Stimulated activated CD4-positive, alpha-beta T cell treated with anti-CD3 and anti-CD28 coated beads, TNF-alpha, amount 100 ng/mL, for 1 hour (primary cell): ENCODE measurements around the gene CDC37.
A peak's percentile ranks its signal among the peaks of the same experiment; 100 is the strongest.
"Not testable (repeated sequence)": the region's sequence is repeated elsewhere in the genome, so short reads cannot be mapped to it uniquely, and the experiment has no call there.

Experiments used
- DNase-seq, 3 donors: peaks; one replicate each; pipeline ENCODE4 v3.0.0-alpha.2; 2020; ENCODE audit warnings: low read depth in 3 of 3, low spot score in 1 of 3

CDC37 gene

GRCh38 chr19:10395003-10395402 lies 8.3 kb downstream of the CDC37 start:
- no peak for DNase-seq

DNA sequence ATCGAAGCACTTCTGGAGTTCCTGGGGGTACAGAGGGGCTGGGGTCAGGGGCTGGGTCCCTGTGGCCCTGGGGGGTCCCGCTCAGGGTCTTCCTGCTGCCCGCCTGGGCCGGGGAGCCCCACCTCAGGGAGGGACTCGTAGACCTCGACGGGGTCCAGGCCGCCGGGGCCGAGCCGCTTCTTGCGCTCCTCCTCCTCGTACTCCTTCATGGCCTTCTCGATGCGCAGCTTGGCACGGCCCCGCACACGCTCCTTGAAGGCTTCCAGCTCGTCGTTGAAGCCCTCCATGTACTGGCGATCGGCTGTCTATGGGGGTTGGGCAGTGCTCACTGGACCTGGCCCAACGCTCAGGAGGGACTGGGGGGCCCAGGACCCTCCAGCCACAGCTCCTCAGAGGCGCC lies 10.2 kb downstream of the CDC37 start:
- DNase-seq = no peak

- DNase-seq = no peak
Measured at GRCh38 chr19:10392120-10392519, 11.2 kb downstream of the CDC37 start.

DNA sequence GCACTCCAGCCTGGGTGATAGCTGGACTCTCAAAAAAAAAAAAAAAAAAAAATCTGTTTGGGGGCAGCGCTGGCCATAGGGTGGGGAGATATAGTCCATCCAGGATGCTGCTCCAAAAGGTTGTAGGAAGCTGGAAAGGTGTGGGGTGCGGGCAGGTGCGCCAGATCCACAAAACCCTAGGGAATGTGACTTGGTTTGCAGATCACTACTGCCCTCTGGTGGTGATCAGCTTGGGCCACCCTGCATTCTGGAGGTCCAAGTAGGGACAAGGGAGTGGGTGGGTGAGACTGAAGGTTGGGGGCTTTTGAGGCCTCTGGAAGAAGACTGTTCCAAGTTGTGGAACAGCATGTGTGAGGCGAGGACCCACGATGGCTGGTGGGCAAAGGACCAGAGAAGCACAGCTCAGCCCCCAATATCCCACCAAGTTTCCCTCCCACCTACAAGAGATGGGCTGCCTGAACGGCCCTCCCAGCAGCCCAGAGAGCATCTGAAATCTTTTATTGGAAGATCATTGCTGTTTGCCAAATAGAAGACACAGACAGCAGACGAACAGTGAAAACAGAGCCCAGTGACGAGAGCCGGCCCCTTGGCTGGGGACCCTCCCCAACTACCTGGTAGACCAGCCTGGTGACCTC lies 12.6 kb downstream of the CDC37 start:
- DNase-seq = peak in 1 of 3 donors; percentile 44

DNA sequence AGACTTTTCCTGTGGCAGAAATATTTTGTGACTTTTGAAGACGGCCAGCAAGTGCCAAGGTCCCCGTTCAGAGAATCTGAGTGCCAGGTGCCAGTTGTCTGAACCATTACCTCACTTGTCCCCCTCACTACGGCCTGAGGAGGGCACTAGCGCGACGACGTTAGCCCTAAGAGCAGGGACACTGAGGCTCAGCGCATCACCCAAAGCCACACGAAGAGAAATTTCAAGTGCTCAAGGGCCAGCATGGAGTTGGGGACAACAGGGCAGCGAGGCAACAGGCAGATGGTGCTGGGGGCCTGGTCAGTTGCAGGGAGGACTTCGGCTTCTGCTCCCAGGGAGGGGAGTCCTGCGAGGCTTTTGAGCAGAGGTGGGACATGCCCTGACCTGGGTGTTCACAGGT lies 13.5 kb downstream of the CDC37 start:
- DNase-seq = no peak

DNA sequence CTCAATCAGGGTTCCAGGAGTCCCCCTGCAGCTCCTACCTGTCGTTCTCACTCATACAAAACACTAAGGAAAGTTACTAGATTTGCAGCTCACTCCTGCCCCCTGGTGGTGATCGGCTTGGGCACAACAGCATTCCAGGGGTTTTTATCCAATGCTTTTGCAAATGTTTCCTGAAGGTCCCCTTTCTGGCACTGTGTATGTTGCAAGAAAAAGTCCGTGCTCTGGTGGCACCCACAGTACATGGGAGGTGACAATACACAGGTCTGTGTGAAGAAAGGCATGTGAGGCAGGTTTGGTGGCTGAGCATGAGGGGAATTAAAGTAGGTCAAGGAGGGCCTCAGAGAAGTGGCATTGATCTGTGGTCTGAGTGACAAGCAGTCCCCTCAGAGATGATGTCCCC lies 14.4 kb downstream of the CDC37 start:
- peak; percentile 61 to 82 (median 72) for DNase-seq

GRCh38 chr19:10384580-10384979 lies 18.8 kb downstream of the CDC37 start:
- no peak for DNase-seq

- not testable (repeated sequence) for DNase-seq
Measured at GRCh38 chr19:10383223-10383499, 20.2 kb downstream of the CDC37 start.

GRCh38 chr19:10380313-10381102 lies 22.8 kb downstream of the CDC37 start, which contains the start of gene TYK2:
TYK2 (minus strand) TSS chr19:10380572; CDS start chr19:10378406, 2,166 bp downstream.
- DNase-seq = peak; percentile 90 to 97 (median 93)

- DNase-seq = no peak
Measured at GRCh38 chr19:10379880-10380312, 23.4 kb downstream of the CDC37 start.

DNA sequence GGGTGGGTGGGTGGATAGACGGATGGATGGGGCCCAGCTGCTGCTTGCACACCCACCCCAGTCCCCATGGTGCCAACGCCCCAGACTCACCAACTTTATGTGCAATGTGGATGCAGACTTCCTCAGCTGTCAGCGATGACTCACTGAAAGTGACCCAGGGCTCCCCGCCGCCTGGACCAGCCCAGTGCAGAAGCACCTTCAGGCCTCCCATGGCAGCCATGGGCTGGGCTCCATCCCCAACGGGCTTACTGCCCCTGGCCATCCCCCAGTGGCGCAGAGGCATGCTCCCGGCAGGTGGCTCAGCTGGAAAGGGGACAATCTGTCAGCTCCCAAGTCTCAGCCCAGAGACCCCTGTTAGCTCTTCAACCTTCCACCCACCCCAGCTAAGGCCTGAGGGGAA lies 25.2 kb downstream of the CDC37 start:
- no peak for DNase-seq

- not testable (repeated sequence) for DNase-seq
Measured at GRCh38 chr19:10377140-10377640, 26.2 kb downstream of the CDC37 start.

GRCh38 chr19:10374931-10375330 lies 28.4 kb downstream of the CDC37 start:
- no peak for DNase-seq

- no peak for DNase-seq
Measured at GRCh38 chr19:10372690-10373089, 30.7 kb downstream of the CDC37 start.

GRCh38 chr19:10368101-10368803 lies 35.1 kb downstream of the CDC37 start:
- DNase-seq = no peak

DNA sequence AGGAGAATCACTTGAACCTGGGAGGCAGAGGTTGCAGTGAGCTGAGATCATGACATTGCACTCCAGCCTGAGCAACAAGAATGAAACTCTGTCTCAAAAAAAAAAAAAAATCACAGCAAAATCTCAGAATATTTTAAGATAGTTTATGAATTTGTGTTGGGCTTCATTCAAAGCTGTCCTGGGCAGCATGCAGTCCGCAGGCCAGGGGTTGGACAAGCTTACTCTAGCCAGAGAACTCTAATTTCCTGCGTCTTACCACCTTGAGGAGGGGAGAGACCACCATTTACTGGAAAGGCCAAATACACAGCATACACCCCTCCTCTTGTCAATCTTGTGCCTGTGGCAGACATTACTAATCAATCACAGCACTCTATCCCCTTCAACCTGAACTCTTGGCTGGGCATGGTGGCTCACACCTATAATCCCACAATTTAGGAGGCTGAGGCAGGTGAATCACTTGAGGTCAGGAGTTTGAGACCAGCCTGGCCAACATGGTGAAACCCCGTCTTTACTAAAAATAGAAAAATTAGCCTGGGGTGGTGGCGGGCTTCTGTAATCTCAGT lies 36.3 kb downstream of the CDC37 start:
- not testable (repeated sequence) for DNase-seq

- DNase-seq = no peak
Measured at GRCh38 chr19:10365518-10365917, 37.8 kb downstream of the CDC37 start.

- no peak for DNase-seq
Measured at GRCh38 chr19:10364644-10365043, 38.7 kb downstream of the CDC37 start.

DNA sequence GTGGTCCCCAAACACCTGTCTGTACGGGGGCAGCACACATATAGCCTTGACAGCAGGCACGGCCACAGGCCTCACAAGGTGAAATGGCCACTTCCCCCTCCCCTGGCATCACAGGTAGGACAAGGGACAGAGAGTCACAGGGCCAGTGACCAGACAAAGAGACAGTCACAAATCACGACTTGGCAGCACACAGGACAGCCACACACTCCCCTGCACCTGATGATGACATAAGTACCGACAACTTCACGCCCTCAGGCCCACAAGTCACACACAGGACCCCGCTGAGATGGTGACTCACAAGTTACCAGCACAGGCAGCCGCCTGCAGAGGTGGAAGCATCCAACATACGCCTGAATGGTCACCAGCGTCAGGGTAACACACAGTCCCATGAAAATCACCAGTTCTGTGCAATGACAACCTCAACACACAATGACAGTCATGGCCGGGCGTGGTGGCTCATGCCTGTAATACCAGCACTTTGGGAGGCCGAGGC lies 39.5 kb downstream of the CDC37 start:
- no peak for DNase-seq

DNA sequence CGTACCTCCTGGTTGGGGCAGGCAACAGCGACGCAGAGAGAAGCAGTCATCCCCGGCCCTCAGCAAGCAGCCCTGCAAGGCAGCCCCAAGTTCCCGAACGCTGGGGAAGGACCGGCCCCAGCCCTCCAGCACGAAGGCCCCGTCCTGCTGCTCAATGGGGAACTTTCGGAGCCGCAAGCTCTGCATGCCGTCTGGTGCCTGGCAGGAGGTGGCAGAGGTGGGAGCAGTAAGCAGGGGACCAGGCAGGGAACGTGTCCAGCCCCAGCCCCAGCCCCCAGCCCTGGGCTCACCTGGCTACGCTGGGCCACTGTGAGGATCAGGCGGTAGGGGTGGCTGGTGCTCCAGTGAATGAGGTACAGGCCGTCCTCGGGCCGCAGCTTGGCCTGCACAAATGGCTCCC lies 41.1 kb downstream of the CDC37 start:
- no peak for DNase-seq

DNA sequence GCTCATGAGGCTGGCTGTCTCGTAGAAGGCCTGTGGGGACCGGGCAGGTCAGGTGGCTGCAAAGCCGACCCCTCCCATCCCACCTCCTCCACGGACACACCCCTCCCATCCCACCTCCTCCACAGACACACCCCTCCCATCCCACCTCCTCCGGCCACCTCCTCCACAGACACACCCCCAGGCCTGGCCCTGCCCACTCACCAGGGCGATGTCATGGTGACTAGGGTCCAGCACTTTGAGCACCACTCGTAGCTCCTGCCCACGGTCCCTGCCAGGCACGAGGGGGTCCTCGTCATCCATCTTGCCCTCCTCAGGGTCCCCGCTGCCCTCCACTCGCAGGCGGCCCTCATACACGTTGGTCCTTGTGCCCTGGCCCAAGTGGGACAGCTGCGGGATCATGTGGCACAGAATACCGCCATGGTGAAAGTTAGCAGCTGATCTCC lies 41.8 kb downstream of the CDC37 start:
- no peak for DNase-seq
